EH (cell line): ENCODE measurements around the gene GOLGA5.
"Not testable (repeated sequence)": the region's sequence is repeated elsewhere in the genome, so short reads cannot be mapped to it uniquely, and the experiment has no call there.

Source experiments
- DNase-seq: peaks from one replicate; pipeline ENCODE4 v3.0.0-alpha.2; 2015; ENCODE audit warnings: low read depth

The GOLGA5 gene

DNA sequence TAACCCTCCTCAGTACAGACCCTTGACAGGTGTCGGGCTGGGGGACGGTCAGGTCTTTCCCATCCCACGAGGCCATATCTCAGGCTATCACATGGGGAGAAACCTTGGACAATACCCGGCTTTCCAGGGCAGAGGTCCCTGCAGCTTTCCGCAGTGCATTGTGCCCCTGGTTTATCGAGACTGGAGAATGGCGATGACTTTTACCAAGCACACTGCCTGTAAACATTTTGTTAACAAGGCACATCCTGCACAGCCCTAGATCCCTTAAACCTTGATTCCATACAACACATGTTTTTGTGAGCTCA is 26.4 kb downstream of the GOLGA5 start:
- DNase-seq: not testable (repeated sequence)

DNA sequence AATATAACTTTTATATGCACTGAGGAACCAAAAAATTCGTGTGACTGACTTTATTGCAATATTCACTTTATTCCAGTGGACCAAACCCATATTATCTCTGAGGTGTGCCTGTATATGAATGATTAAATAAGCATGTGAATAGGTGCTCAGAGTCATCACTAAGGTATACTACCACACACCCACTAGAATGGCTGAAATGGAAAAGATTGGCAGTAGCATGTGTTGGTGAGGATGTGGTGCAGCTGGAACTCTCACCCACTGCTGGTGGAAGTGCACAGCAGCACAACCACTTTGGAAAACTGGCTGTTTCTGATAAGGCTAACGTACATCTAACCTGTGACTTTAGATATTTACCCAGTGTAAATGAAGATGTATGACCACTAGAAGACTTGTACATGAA is 36.8 kb downstream of the GOLGA5 start:
- DNase-seq: no peak

DNA sequence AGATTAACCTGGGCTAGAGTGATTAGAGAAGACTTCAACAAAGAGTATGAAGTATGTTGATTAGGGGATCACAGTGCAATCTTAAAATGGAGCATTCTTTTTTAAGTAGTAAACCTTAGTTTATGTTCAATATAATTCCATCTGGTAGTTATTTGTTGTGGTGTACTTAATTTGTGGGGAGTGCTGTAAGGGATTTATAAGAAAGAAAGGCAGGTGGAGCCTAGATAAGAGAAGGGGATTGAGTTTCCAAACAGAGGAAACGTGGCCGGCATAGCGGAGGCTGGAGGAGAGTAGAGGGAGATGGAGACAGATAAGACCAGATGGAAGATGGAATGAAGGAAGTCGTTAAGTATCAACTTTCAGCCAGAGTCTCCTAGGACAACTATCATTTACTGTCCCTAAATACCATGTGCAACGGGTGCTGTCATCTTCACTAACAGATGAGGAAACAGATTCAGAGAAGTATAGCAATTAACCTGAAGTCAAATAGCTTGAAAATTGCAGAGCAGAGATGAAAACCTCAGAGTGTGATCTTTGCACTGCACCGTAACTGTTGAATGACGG is 38.1 kb downstream of the GOLGA5 start:
- no peak for DNase-seq

DNA sequence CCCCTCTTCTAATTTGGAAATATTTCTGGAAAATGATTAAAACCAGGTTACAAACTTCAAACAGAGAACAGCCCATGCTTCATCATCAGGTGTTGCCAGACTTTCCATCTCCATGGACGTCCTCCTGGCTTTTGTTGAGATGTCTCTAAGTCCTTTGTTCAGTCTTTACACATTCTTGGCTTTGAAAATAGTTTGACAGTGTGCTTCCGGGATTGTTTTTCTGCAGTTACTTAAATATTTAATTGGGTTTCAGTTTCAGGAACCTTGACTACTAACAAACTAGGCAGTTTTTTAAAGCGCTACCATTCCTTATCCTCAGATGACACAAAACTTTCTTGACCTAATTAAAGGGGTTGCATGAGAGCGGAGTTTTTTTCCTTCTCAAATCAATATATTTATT is 47.8 kb downstream of the GOLGA5 start:
- no peak for DNase-seq

DNA sequence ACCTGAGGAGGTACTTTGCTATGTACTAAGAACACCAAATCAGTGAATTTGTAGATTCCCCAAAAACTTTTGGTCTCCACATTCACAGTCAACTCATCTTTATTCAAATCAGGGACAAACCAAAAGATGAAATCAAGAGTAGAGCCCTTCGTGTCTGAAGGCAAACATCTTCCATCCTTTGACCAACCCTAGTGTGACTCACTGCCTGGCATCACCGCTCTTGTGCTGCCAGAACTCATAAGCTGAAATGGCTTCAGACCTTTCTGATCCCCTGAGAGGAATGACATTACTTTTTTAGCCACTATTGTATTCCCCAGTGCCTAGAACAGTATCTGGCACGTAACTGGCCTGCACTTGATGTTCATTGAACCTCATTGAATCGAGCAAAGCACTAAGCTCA is 50.1 kb downstream of the GOLGA5 start:
- peak; percentile 5 for DNase-seq

DNA sequence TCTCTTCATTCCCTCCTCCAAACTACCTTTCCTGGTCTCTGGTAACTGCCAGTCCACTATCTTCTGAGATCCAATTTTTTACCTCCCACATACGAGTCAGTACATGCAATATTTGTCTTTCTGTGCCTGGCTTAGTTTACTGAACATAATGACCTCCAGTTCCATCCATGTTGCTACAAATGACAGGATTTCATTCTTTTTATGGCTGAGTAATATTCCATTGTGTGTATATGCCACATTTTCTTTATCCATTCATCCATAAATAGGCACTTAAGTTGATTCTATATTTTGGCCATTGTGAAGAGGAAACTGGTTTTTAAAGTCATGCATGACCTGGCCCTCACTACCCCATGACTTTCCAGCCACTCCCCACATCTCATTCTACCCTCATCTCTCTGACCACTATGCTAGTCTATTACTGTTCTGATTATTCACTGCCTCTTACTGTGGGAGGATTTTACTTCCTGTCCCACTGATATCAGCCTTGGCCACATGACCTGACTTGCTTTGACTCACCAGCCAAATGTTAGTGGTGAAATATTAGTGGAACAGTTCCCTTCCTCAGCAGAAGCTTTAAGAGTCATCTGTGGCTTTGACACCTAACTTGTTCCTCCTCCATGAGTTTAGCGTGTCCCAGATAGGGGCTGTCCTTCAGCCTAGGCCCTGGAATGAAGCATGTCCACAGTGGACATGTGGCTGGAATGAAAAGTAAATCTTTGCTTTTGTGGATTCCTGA is 52.2 kb downstream of the GOLGA5 start:
- DNase-seq: peak; percentile 73

DNA sequence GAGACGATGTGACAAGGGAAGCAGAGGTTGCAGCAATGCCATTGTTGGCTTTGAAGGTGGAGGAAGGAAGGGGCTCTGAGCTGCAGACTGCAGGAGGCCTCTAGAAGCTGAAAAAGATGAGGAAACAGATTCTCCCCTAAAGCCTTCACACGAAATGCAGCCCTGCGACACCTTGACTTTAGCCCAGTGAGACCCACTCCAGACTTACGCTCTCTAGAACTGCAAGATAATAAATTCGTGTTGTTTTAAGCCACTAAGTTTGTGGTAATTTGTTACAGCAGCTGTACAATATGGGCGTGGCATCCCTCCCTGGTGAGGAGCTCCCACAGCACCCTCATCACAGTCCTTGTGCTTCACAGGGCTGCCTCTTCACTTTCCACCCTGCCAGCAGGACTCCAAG is 53.2 kb downstream of the GOLGA5 start:
- no peak for DNase-seq

DNA sequence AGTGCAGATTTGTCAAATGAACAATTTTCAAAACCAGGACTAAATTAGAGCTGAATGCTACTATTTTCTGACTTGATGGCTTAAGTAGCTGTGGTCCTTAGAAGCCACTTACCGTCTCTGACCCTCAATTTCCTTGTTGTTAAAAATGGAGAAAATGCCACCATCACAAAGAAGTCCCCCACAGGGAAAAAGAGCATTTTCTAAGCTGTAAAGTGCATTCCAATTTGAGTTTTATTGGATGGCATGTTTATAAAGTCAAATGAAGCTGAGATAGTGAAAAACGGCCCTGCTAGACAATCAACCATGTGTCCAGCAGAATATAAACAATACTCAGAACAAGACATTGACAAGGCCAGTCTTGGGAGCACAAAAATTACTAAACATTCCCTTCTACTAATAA is 53.6 kb downstream of the GOLGA5 start:
- DNase-seq: no peak

DNA sequence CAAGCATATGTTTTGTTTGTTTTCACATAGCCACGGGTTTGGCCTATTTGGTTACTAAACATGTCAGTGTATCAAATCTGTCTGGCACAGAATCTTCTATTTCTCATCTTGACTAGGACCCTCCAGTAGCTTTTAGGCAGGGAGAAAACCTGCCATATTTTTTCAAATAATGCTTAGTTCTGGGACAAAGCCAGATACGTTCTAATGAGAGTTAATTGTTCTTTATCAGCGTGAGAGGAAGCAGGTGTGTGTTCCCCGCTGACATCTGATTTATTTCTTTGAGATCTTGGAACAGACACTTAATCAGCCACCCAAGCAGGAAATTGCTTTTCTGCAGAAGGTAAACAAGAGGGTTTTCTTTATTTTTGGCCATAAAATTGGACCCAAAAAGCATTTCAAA is 54.8 kb downstream of the GOLGA5 start:
- DNase-seq: no peak

DNA sequence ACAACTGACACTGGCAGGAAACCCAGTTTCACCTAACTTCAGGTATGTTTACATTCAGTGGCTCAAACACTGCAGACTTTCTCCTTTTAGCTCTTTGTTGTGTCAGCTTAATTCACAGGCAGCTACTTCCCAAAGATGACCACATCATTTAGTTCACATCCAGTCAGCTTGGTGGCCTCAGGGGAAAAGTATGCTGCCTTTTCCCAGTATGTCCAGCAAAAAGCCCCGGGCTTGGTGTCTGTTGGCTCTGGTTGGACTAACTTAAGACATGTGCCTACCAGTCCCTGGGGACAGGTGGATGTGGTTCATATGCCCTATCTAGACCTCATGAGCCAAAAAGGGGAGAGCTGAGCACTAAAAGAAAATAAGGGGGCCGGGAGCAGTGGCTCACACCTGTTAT is 56.4 kb downstream of the GOLGA5 start:
- peak; percentile 34 for DNase-seq

DNA sequence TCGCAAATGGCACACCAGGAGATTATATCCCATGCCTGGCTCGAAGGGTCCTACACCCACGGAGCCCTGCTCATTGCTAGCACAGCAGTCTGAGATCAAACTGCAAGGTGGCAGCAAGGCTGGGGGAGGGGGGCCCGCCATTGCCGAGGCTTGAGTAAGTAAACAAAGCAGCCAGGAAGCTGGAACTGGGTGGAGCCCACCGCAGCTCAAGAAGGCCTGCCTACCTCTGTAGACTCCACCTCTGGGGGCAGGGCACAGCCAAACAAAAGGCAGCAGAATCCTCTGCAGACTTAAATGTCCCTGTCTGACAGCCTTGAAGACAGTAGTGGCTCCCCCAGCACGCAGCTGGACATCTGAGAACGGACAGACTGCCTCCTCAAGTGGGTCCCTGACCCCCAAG is 59.0 kb downstream of the GOLGA5 start:
- not testable (repeated sequence) for DNase-seq

DNA sequence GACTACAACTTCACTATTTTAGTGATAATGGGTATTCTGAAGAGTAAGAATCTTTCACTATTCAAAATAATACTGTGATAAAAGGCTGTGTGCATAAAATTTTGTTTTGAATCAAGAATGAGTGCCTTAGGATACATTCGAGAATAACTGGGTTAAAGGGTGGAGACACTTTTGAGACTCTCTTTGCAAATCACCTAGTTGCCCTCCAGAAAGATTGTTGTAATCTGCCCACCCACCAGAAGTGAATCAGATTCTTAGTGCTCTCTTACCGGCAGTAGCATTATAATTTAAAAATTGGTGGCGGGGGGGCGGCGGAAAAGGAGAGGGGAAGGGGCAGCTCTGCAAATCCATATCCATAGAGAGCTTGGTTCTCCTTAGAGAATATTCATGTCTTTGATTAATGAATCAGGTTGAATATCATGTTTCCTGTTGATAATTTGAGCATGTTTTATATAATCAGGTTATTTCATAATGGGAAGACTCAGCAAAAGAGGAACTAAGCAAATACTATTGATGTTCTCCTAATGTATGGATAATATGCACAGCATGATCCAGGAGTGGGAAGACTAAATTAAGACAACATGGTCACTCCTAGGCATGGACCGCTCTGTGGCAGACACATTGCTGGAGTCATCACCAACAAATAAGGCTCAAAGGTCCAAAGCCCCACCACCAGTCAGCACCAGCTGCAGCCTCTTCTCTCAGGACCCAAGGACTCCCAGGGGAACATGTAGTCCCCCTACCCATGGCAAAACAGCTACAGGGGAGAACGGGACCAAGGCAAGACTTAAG is 66.1 kb downstream of the GOLGA5 start:
- DNase-seq: no peak

DNA sequence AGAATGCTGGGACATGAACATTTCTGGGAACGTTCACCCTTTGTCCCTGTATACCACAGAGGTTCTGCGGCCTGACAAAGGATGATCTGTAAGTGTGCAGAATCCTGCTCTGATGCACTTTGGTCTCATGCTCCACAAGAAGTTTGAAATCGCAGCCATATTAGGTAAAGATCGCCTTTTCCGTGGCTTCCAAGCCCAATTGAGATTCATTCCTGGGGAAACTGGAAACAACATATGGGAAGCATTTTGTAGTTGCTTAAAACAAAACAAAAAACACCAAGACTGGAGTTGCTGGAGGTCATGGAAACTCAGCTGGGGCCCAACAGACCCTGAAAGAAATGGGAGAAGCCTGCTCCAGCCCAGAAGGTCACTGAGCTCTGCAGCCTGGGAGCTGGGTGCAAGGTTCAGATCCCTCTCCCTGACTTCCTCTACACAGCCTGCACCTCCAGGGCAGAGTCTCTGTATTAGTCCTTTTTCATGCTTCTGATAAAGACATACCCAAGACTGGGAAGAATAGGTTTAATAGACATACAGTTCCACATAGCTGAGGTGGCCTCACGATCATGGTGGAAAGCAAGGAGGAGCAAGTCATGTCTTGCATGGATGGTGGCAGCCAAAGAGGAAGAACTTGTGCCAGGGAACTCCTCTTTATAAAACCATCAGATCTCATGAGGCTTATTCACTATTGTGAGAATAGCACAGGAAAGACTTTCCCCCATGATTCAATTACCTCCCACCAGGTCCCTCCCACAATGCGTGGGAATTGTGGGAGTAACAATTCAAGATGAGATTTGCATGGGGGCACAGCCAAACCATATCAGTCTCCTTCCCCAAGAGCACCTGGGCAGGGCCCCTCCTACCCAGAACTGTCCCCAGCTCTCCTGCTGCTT is 68.0 kb downstream of the GOLGA5 start:
- DNase-seq: no peak

DNA sequence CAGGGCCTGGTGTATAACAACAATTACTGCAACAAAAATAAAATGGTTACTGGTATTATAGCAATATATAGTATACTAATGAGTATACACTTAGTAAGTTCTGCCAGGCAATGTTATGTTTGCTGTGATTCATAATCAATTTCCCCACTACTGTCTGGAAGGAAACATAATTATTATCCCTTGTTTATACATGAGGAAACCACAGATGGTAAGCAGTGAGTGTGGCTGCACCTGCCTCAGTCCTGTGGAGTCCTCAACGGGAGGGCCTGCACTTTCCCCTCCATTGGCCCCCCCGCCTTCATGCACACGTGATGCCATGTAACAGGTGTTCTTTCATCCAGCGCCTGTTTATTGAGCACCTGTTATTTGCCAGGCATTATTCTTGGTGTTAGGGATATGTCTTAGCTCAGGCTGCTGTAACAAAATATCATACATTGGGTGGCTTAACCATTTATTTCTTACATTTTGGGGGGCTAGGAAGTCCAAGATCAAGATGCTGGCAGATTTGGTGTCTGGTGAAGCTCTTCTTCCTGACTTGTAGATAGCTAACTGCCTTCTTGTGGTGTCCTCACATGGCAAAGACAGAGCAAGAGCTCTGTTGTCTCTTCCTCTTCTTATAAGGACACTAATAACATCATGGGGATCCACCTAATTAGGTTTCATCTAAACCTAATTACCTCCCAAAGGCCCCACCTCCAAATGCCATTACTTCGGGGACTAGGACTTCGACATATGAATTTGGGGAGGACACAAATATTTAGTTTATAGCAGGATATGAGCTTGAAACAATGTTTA is 69.4 kb downstream of the GOLGA5 start:
- DNase-seq: no peak

DNA sequence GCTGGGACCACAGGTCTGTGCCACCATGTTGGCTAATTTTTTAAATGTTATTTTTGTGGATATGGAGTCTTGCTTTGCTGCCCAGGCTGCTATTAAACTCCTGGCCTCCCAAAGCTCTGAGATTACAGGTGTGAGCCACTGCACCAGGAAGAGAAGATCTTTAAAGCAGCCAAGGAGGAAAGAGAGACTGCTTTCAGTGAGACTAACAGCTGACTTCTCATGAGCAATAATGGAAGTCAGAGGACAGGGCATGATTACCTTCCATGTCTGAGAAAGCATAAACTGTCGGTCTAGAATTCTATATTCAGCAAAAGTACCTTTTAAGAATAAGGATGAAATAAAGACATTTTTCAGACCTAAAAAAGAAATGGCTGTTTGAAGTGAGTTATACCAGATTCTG is 71.6 kb downstream of the GOLGA5 start:
- DNase-seq: no peak

DNA sequence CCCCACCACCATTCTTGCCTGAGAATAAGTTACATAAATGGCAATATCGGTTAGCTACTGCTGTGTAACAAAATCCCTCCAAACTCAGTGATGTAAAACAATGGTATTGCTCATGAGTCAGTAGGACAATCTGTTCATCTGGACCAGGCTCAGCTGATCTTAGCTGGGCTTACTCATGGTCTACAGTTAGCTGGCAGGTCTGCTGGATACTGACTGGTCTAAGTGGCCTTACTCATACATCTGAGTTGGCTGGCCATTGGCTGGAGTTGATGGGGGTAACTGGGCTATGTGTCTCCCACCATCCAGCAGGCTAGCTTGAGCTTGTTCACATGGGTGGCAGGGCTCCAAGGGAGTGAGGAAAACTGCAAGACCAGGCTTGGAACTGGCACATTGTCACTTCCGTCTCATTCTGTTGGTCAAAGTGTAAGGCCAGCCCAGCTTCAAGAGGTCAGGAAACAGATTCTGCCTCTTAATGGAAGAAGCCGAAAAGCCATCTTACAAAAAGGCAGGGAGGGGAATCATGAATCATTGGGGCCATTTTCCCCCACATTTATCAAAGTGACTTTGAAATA is 72.2 kb downstream of the GOLGA5 start:
- peak; percentile 4 for DNase-seq

DNA sequence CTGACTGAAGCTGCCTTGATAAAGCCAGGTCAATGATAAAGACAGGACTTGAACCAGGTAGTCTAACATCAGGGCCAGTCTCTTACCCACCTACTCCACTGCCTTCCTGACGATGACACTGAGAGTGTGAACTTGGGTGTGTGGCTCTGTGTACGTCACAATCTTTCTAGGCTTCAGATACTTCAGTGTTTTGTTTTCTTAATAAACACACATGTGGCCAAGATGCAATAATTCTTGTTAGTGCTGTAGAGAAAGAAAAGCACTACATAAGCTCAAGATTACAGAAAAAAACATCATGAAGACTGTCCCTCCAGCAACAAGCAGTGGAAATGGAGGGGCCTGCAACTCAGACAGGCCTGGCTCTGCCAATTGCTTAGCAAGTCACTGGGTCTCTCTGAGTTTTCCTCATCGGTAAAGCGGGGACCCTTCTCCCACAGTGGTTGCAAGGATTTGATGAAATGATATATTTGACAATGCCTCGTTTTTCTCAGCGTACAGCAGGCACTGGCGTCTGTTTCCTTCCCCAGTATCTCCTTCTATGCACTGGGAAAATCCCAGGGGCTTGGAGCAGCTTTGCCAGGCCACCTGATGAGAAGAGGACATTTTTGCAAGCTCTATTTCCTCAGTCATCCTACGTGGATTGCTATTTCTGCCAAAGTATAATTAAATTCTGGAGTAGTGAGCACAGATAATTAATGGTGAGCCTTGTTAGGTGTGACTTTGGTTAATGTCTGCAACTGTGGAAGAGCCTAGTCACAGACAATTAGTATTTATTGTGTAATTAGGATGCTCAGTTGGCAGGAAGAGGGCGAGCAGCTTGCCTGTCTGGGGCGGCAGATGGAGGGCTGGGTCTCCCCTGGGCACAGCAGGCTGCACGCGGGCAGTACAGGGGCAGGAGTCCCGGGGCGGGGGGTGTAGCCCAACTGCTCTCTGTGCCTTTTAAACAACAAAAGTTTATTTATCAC is 73.1 kb downstream of the GOLGA5 start:
- no peak for DNase-seq

DNA sequence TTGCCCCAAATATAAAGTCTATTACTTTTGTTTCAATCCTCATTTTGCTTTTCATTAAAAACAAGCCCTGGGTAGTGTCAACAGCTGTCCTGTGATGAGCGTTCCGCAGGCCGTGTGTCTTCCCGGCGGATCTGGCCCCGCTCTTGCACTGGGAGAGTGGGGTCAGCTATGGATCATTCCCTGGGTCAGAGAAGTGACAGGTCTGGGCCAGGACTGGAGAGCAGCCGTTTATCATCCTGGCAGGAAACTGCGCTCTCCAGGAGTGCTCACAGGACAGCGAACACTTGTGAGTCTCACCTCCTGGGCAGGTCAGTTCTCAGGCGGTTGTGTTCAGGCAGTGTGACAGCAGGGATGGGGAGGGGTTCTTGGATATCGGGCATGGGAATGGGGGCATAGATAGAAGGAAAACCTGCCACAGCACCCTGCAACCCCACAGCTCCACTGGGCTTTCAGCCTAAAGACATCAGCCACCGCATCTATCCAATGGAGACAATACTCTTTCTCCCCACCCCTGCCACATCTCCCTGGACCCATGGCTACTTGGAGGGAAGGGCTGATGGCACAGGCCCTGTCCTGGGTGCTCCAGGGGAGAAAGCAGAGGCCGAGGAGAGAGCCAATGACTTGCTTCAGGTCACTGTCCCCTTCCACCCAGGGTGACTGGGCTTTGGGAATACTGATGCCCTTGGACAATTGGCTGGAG is 81.0 kb downstream of the GOLGA5 start:
- DNase-seq: no peak

DNA sequence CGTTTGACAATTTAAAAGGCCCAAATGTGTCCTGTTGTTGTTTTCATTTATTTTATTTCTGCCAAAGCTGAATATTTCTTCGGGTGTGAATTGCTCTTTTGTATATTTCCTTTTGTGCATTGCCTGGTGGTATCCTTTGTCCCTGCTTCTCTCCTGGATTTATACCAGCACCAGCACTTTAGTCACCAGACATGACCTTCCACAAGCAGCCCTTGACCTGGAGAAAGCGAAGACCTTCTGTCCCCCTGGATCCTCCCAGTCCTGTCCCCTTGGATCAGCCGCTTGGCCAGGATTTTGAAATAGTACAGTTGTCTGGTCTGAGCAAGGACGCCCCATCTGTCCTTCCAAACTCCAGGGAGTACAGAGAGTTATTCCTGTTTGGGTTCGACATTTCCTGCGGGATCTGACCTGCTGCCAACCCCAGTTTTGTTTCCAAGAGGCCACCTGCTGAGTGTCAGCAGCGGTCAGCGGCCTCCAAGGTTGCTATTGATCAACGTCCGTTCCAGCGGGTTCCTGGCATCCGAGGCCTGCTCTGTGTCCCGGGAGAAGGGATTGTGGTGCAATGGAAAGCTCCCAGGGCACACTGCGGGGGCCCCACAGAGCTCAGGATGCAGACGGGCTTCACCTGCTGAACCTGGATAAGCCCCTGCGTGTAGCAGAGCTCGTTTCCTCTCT is 83.8 kb downstream of the GOLGA5 start:
- no peak for DNase-seq
